Fibroblast of peridontal ligament (primary cell): ENCODE results near the gene ESRP2.
A peak's percentile ranks its signal among the peaks of the same experiment; 100 is the strongest.

Experiments used
- DNase-seq: peaks from one replicate; pipeline ENCODE4 v3.0.0-alpha.2; 2010; ENCODE audit errors: extremely low read depth

Gene ESRP2

GRCh38 chr16:68237243-68238028, 1.5 kb upstream of the ESRP2 start:
- peak; percentile 95 for DNase-seq

- DNase-seq, result no peak
Measured at GRCh38 chr16:68236826-68237242, 907 bp upstream of the ESRP2 start.

GRCh38 chr16:68236137-68236825, 354 bp upstream of the ESRP2 start:
- DNase-seq, result no peak

GRCh38 chr16:68235108-68235886, 630 bp downstream of the ESRP2 start:
- DNase-seq, result no peak

- DNase-seq, result no peak
Measured at GRCh38 chr16:68234188-68235107, 1.5 kb downstream of the ESRP2 start.

- DNase-seq, result no peak
Measured at GRCh38 chr16:68233835-68234187, 2.1 kb downstream of the ESRP2 start.

- no peak for DNase-seq
Measured at GRCh38 chr16:68233085-68233834, 2.7 kb downstream of the ESRP2 start.

- DNase-seq, result no peak
Measured at GRCh38 chr16:68232335-68232734, 3.6 kb downstream of the ESRP2 start.

- no peak for DNase-seq
Measured at GRCh38 chr16:68231384-68232136, 4.4 kb downstream of the ESRP2 start.

GRCh38 chr16:68230956-68231355, 5.0 kb downstream of the ESRP2 start:
- DNase-seq, result no peak

GRCh38 chr16:68230176-68230571, 5.8 kb downstream of the ESRP2 start:
- DNase-seq, result no peak

- DNase-seq, result peak; percentile 85
Measured at GRCh38 chr16:68229431-68230175, 6.3 kb downstream of the ESRP2 start.

GRCh38 chr16:68228652-68229051, 7.3 kb downstream of the ESRP2 start:
- no peak for DNase-seq

GRCh38 chr16:68227850-68228553, 7.9 kb downstream of the ESRP2 start:
- no peak for DNase-seq

- no peak for DNase-seq
Measured at GRCh38 chr16:68227183-68227793, 8.6 kb downstream of the ESRP2 start.

GRCh38 chr16:68226116-68226515, 9.8 kb downstream of the ESRP2 start:
- DNase-seq, result no peak

- DNase-seq, result no peak
Measured at GRCh38 chr16:68223072-68223471, 12.9 kb downstream of the ESRP2 start.

- no peak for DNase-seq
Measured at GRCh38 chr16:68219725-68220351, 16.1 kb downstream of the ESRP2 start.
